Measurements from ENCODE around the gene NFIL3. TPM values are rescaled to one million over a fixed set of nuclear protein-coding genes. Genes with fewer than 3 reads are reported as not detected.

NFIL3 gene
- total and polyA plus RNA-seq, 2 donors (not counting 1 experiment from before 2014, with no cell fraction given) = 2.7 to 14.3 TPM

- H3K9ac ChIP-seq (ENCODE audit: low read length) = peak overlapping the region; percentile 65
- H2AFZ ChIP-seq (ENCODE audit: insufficient read depth, low read depth, low read length, poor library complexity, severe bottlenecking) = peak overlapping the region; percentile 96
- peak overlapping the region; percentile 51 to 94 (median 75) for H3K4me3 ChIP-seq (ENCODE audit: control extremely low read depth in 1 of 5, extremely low read depth in 1 of 5, insufficient read depth in 1 of 5, low read depth in 2 of 5, low read length in 4 of 5)
- H3K4me1 ChIP-seq (ENCODE audit: control insufficient read depth in 2 of 2, insufficient read depth in 2 of 2, low read length in 2 of 2) = peaks cover 16 to 19% of the 10 kb centered on the region in 2 donors
- no peaks in the 10 kb centered on the region for H3K9me3 Mint-ChIP-seq (ENCODE audit: insufficient read depth)
- H3K4me3 Mint-ChIP-seq = peak overlapping the region; percentile 98
- ATAC-seq (ENCODE audit: low read depth) (no peak), DNase-seq (no peak)
- CTCF ChIA-PET = interaction anchor here (0.6 to 3.0 kb wide), 3 partner anchors 64 to 329 kb away, joined by 4 to 20 read pairs (median 4); no protein-coding TSS in a partner anchor
- intact Hi-C loops (cut with micrococcal nuclease) = loop anchor here (5.0 kb wide), 1 partner anchor 170 kb away; no protein-coding TSS in a partner anchor
- H3K79me2 ChIP-seq (ENCODE audit: control insufficient read depth, insufficient read depth, low read length) = peaks cover 44% of the 10 kb centered on the region
- peaks cover 0 to 2% (median 0%) of the 10 kb centered on the region in 4 experiments for H3K27me3 ChIP-seq (replicated peaks in 1 of 4; ENCODE audit: control extremely low read depth in 1 of 4, control insufficient read depth in 3 of 4, insufficient read depth in 4 of 4, low read length in 3 of 4)
- H3K9me3 ChIP-seq (ENCODE audit: control extremely low read depth in 1 of 3, control insufficient read depth in 2 of 3, insufficient read depth in 1 of 3, low read length in 2 of 3) = peaks cover 0 to 11% (median 4%) of the 10 kb centered on the region in 3 donors
- H4K20me1 ChIP-seq (ENCODE audit: control insufficient read depth, insufficient read depth, low read length, poor library complexity, severe bottlenecking) = peaks cover 16% of the 10 kb centered on the region
- H3K4me2 ChIP-seq (replicated peaks; ENCODE audit: low read depth, low read length, poor library complexity, severe bottlenecking) = peak overlapping the region; percentile 79
- no peak for TF ChIP-seq EZH2 (IDR thresholded peaks at IDR 0.05; ENCODE audit: borderline replicate concordance, insufficient read depth, low read depth, low read length, poor library complexity, severe bottlenecking)
- TF ChIP-seq CTCF (IDR thresholded peaks at IDR 0.05) = no peak
- 90% methylated on average over 10 of the region's 15 CpGs for WGBS (ENCODE audit: insufficient coverage)
- H3K27ac ChIP-seq (ENCODE audit: low read length in 2 of 2) = peak overlapping the region; percentile 35 to 52
- no peaks in the 10 kb centered on the region for H3K27me3 Mint-ChIP-seq
- peak overlapping the region; percentile 88 for H3K27ac Mint-ChIP-seq
- POLR2A ChIA-PET = interaction anchor here (0.7 to 1.2 kb wide), 3 partner anchors 11 to 1309 kb away, joined by 3 to 4 read pairs (median 3); no protein-coding TSS in a partner anchor
- H3K36me3 ChIP-seq (replicated peaks in 1 of 2; ENCODE audit: control extremely low read depth in 1 of 2, control insufficient read depth in 1 of 2, extremely low read depth in 1 of 2, insufficient read depth in 2 of 2, low read length in 1 of 2) = peaks cover 0 to 2% of the 10 kb centered on the region in 2 experiments
- peaks cover 37% of the 10 kb centered on the region for H3K4me1 Mint-ChIP-seq
Observed at GRCh38 chr9:91362051-91362611, 61.5 kb downstream of the NFIL3 start.
